ENCODE data around the gene NFATC2.
"Not testable (repeated sequence)": the region's sequence is repeated elsewhere in the genome, so short reads cannot be mapped to it uniquely, and the experiment has no call there.

The NFATC2 gene

GRCh38 chr20:51350941-51351631 is 191.4 kb downstream of the NFATC2 start:
- no peak for DNase-seq

- DNase-seq: no peak
These were observed 193.6 kb downstream of the NFATC2 start for GRCh38 chr20:51348876-51349275.

GRCh38 chr20:51347831-51348230 is 194.7 kb downstream of the NFATC2 start:
- DNase-seq: no peak

- no peak for DNase-seq
These were observed 195.6 kb downstream of the NFATC2 start for GRCh38 chr20:51346686-51347485.

- no peak for DNase-seq
These were observed 196.9 kb downstream of the NFATC2 start for GRCh38 chr20:51345601-51346101.

GRCh38 chr20:51343802-51344201 is 198.7 kb downstream of the NFATC2 start:
- not testable (repeated sequence) for DNase-seq

- no peak for DNase-seq
These were observed 199.8 kb downstream of the NFATC2 start for GRCh38 chr20:51342510-51343236.

GRCh38 chr20:51341581-51341980 is 200.9 kb downstream of the NFATC2 start:
- DNase-seq: no peak

- DNase-seq: no peak
These were observed 202.1 kb downstream of the NFATC2 start for GRCh38 chr20:51340451-51340840.

GRCh38 chr20:51339721-51340450 is 202.6 kb downstream of the NFATC2 start:
- no peak for DNase-seq

- no peak for DNase-seq
These were observed 203.7 kb downstream of the NFATC2 start for GRCh38 chr20:51338692-51339440.

- no peak for DNase-seq
These were observed 205.3 kb downstream of the NFATC2 start for GRCh38 chr20:51337126-51337805.

All from T-helper 1 cell (primary cell).